Measurements from ENCODE around the gene DIRAS2.

DNA sequence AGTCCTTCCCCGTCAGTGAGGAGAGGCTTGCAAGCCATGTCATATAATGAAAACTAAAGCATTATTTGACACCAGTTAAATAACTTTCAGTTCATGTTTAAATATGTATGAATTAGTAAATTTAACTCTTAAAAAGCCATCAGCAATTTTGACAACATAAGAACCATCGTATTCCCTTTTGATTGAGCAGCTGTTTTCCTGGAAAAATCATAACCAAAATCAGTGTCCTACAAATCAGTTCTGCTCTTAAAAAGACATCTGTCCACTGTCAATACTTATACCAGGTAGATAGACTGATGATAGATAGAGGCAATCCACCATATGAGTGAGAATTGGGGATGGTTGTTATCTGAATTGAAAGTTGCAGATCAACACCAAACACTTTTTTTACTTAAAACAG is 2.3 kb downstream of the DIRAS2 start:
- TF ChIP-seq CTCF (IDR thresholded peaks at IDR 0.05; ENCODE audit: poor library complexity) (no peak), EZH2 (IDR thresholded peaks at IDR 0.05; ENCODE audit: borderline replicate concordance) (no peak), EZH2phosphoT487 (IDR thresholded peaks at IDR 0.05; ENCODE audit: low read depth, severe bottlenecking, unreplicated experiment) (no peak)
